IMR-90 (cell line): ENCODE results near the gene MORC2. TPM values are rescaled to one million over a fixed set of nuclear protein-coding genes. Genes with fewer than 3 reads are reported as not detected.

Experiments
- ATAC-seq: fragments of 200-7000 bp; cut with Tn5 transposase; 2 replicates; pipeline ENCODE4 v1.9.1; 2020; ENCODE audit warnings: low read depth, mild to moderate bottlenecking, moderate library complexity
- BruUV-seq: library from RNA; stranded (reverse); fragments of 400-500 nt; replicated peaks from 2 replicates; lab custom pipeline; 2021; lab: Mats Ljungman, UMichigan
- CTCF ChIA-PET: fragments of 300-600 bp; formaldehyde crosslinking; extraction: SDS; loops from one replicate; lab custom pipeline; 2021; ENCODE audit warnings: antibody characterized with exemption; lab: Yijun Ruan, JAX
- POLR2A ChIA-PET: fragments of 300-600 bp; sonication (Branson Sonifier 250); formaldehyde crosslinking; loops from one replicate; lab custom pipeline; 2022; ENCODE audit warnings: antibody characterized with exemption; ENCODE audit not compliant: unreplicated experiment; lab: Charles Lee
- DNase-seq: peaks from one replicate; pipeline ENCODE4 v3.0.0; 2013
- H2AFZ ChIP-seq: replicated peaks from 2 replicates; pipeline ENCODE3; 2013; ENCODE audit warnings: low read length, mild to moderate bottlenecking; ENCODE audit not compliant: poor library complexity
- H2AK5ac ChIP-seq: 2 replicates; pipeline ENCODE4 v1.6.1; 2013; ENCODE audit warnings: low read depth, low read length, inconsistent platforms
- H2AK9ac ChIP-seq: replicated peaks from 2 replicates; pipeline ENCODE3; 2013; ENCODE audit warnings: mild to moderate bottlenecking, low read depth, low read length, moderate library complexity; ENCODE audit not compliant: poor library complexity
- H2BK120ac ChIP-seq: 2 replicates; pipeline ENCODE4 v1.6.1; 2013; ENCODE audit warnings: low read depth, low read length, inconsistent platforms
- H2BK15ac ChIP-seq: 3 replicates; pipeline ENCODE4 v1.6.1; 2013; ENCODE audit warnings: low read depth, low read length, inconsistent platforms
- H2BK20ac ChIP-seq: 2 replicates; pipeline ENCODE4 v1.6.1; 2013; ENCODE audit warnings: low read depth, mild to moderate bottlenecking, inconsistent platforms, low read length, moderate library complexity
- H2BK5ac ChIP-seq: 2 replicates; pipeline ENCODE4 v1.6.1; 2013; ENCODE audit warnings: mild to moderate bottlenecking, low read depth, low read length, inconsistent platforms; ENCODE audit not compliant: poor library complexity, severe bottlenecking
- H3K14ac ChIP-seq: replicated peaks from 2 replicates; pipeline ENCODE4 v1.6.1; 2013; ENCODE audit warnings: low read depth, low read length, inconsistent platforms
- H3K18ac ChIP-seq: 2 replicates; pipeline ENCODE4 v1.6.1; 2013; ENCODE audit warnings: low read depth, low read length, control low read depth
- H3K23ac ChIP-seq: 2 replicates; pipeline ENCODE4 v1.6.1; 2013; ENCODE audit warnings: low read depth, low read length, inconsistent platforms
- H3K27ac ChIP-seq: 2 replicates; pipeline ENCODE4 v1.5.1; 2013; ENCODE audit warnings: mild to moderate bottlenecking, control low read depth, low read length; ENCODE audit not compliant: insufficient read depth
- H3K27me3 ChIP-seq: 2 replicates; pipeline ENCODE4 v1.6.1; 2013; ENCODE audit warnings: low read length; ENCODE audit not compliant: control insufficient read depth, insufficient read depth
- H3K36me3 ChIP-seq: 2 replicates; pipeline ENCODE4 v1.6.1; 2013; ENCODE audit warnings: low read length, mixed read lengths; ENCODE audit not compliant: control insufficient read depth, insufficient read depth
- H3K4ac ChIP-seq: 2 replicates; pipeline ENCODE4 v1.6.1; 2013; ENCODE audit warnings: low read depth, low read length, inconsistent platforms
- H3K4me1 ChIP-seq: 2 replicates; pipeline ENCODE4 v1.6.1; 2013; ENCODE audit warnings: low read length, mixed read lengths; ENCODE audit not compliant: control insufficient read depth, insufficient read depth
- H3K4me2 ChIP-seq: 2 replicates; pipeline ENCODE4 v1.6.1; 2013; ENCODE audit warnings: low read depth, mild to moderate bottlenecking, control low read depth, low read length, moderate library complexity
- H3K4me3 ChIP-seq: 2 replicates; pipeline ENCODE4 v1.5.1; 2013; ENCODE audit warnings: low read depth, mild to moderate bottlenecking, control low read depth, low read length, moderate library complexity; ENCODE audit not compliant: insufficient read depth
- H3K56ac ChIP-seq: 2 replicates; pipeline ENCODE4 v1.6.1; 2013; ENCODE audit warnings: low read length, inconsistent platforms; ENCODE audit not compliant: insufficient read depth; ENCODE audit errors: extremely low read depth
- H3K79me1 ChIP-seq, 2 experiments: 2 replicates each; pipeline ENCODE4 v1.6.1; 2013; ENCODE audit warnings: low read length in 2 of 2, inconsistent platforms in 1 of 2, low read depth in 1 of 2
- H3K9ac ChIP-seq: 2 replicates; pipeline ENCODE4 v1.6.1; 2013; ENCODE audit warnings: low read depth, low read length, control low read depth
- H3K9me1 ChIP-seq: 2 replicates; pipeline ENCODE4 v1.6.1; 2013; ENCODE audit warnings: low read length, inconsistent platforms; ENCODE audit not compliant: insufficient read depth
- H3K9me3 ChIP-seq: 2 replicates; pipeline ENCODE4 v1.6.1; 2013; ENCODE audit warnings: low read length; ENCODE audit not compliant: control insufficient read depth, insufficient read depth
- H4K20me1 ChIP-seq: 2 replicates; pipeline ENCODE4 v1.6.1; 2013; ENCODE audit warnings: low read length, inconsistent platforms; ENCODE audit not compliant: insufficient read depth
- H4K5ac ChIP-seq: 2 replicates; pipeline ENCODE4 v1.6.1; 2013; ENCODE audit warnings: mild to moderate bottlenecking, low read depth, low read length, control low read depth
- H4K8ac ChIP-seq, 2 experiments: 2 replicates each; pipeline ENCODE4 v1.6.1; 2013; ENCODE audit warnings: low read depth in 2 of 2, low read length in 2 of 2, control low read depth in 1 of 2, inconsistent platforms in 1 of 2
- H4K91ac ChIP-seq: 2 replicates; pipeline ENCODE4 v1.6.1; 2013; ENCODE audit warnings: low read depth, low read length, inconsistent platforms; ENCODE audit not compliant: insufficient read depth
- BHLHE40 ChIP-seq: fragments of 150-350 bp; IDR thresholded peaks from 2 replicates; pipeline ENCODE4 v1.6.1; 2016; ENCODE audit warnings: mild to moderate bottlenecking, low read depth, low read length
- CEBPB ChIP-seq: IDR thresholded peaks from 2 replicates; pipeline ENCODE4 v1.6.1; 2012; ENCODE audit warnings: low read depth, low read length, improper control_type of control experiment
- CHD1 ChIP-seq: IDR thresholded peaks from 2 replicates; pipeline ENCODE4 v1.6.1; 2012; ENCODE audit warnings: low read depth, low read length, improper control_type of control experiment
- FOS ChIP-seq: fragments of 150-350 bp; IDR thresholded peaks from 2 replicates; pipeline ENCODE4 v1.6.1; 2016; ENCODE audit warnings: low read depth, low read length
- MAFK ChIP-seq: IDR thresholded peaks from 2 replicates; pipeline ENCODE4 v1.6.1; 2012; ENCODE audit warnings: low read depth, low read length, improper control_type of control experiment
- MAZ ChIP-seq: IDR thresholded peaks from 2 replicates; pipeline ENCODE4 v1.6.1; 2012; ENCODE audit warnings: low read depth, mild to moderate bottlenecking, low read length, improper control_type of control experiment, moderate library complexity, borderline replicate concordance
- MXI1 ChIP-seq: IDR thresholded peaks from 2 replicates; pipeline ENCODE4 v1.6.1; 2012; ENCODE audit warnings: low read depth, mild to moderate bottlenecking, low read length, moderate library complexity, borderline replicate concordance
- NFE2L2 ChIP-seq: fragments of 150-350 bp; IDR thresholded peaks from 2 replicates; pipeline ENCODE4 v1.6.1; 2016; ENCODE audit warnings: low read depth, mild to moderate bottlenecking, low read length
- POLR2A ChIP-seq: IDR thresholded peaks from 2 replicates; pipeline ENCODE4 v1.6.1; 2012; ENCODE audit warnings: mild to moderate bottlenecking, low read depth, low read length
- RAD21 ChIP-seq: IDR thresholded peaks from 2 replicates; pipeline ENCODE4 v1.6.1; 2012; ENCODE audit warnings: low read length, improper control_type of control experiment
- RCOR1 ChIP-seq: IDR thresholded peaks from 2 replicates; pipeline ENCODE4 v1.6.1; 2012; ENCODE audit warnings: mild to moderate bottlenecking, low read length, improper control_type of control experiment; ENCODE audit not compliant: insufficient replicate concordance
- RFX5 ChIP-seq: IDR thresholded peaks from 2 replicates; pipeline ENCODE4 v1.8.0; 2012; ENCODE audit warnings: low read depth, mild to moderate bottlenecking, low read length, moderate library complexity
- SMC3 ChIP-seq: fragments of 150-350 bp; IDR thresholded peaks from 2 replicates; pipeline ENCODE4 v1.6.1; 2016; ENCODE audit warnings: low read depth, mild to moderate bottlenecking, antibody characterized with exemption, low read length, moderate library complexity
- USF2 ChIP-seq: fragments of 150-350 bp; IDR thresholded peaks from 2 replicates; pipeline ENCODE4 v1.6.1; 2017; ENCODE audit warnings: mild to moderate bottlenecking, antibody characterized with exemption, low read length, low read depth
- WGBS, 2 experiments: methylation state at CpG; one replicate each; pipeline versions ENCODE4 v1.1.5 to v1.1.7; 2013; ENCODE audit warnings: missing lambda C conversion rate in 2 of 2; ENCODE audit not compliant: insufficient read length in 1 of 2; ENCODE audit errors: extremely low coverage in 2 of 2; 5-methylcytosine and 5-hydroxymethylcytosine counted together
- dilution Hi-C: fragments of 300-500 bp; cut with HindIII; formaldehyde crosslinking; loops from one replicate; pipeline ENCODE4 v1.14.3; 2018; ENCODE audit warnings: low sequenced_read_pairs; ENCODE audit not compliant: unreplicated experiment
- in situ Hi-C: fragments of 300-500 bp; cut with MboI; formaldehyde crosslinking; loops from 3 replicates; pipeline ENCODE4 v1.14.3; 2019; ENCODE audit warnings: low sequenced_read_pairs, inconsistent platforms, mixed read lengths
- intact Hi-C: fragments of 100-400 bp; cut with micrococcal nuclease; formaldehyde crosslinking; loops from 2 replicates; pipeline ENCODE4 v1.10.0; 2022
- polyA plus RNA-seq, 3 experiments: library from polyadenylated mRNA; depleted of rRNA; stranded (reverse); fragments of >200 nt; gene quantifications; 2 replicates each; pipeline ENCODE4 v1.2.3, GENCODE V29; 2012; ENCODE audit warnings: low replicate concordance in 1 of 3
- total RNA-seq: library from RNA; depleted of rRNA; stranded (reverse); fragments of >200 nt; gene quantifications from 2 replicates; pipeline ENCODE4 v1.2.3, GENCODE V29; 2012
- TF ChIP-seq, protein P1 (sequence below): fragments of 150-350 bp; IDR thresholded peaks from 2 replicates; pipeline ENCODE4 v1.6.1; 2016; ENCODE audit warnings: low read depth, mild to moderate bottlenecking, low read length, moderate library complexity, borderline replicate concordance
- TF ChIP-seq, protein P2 (sequence below): conservative IDR thresholded peaks from 2 replicates; pipeline ENCODE4 v1.5.1; 2012; ENCODE audit warnings: mild to moderate bottlenecking, low read depth, low read length, improper control_type of control experiment

MORC2 gene
- total and polyA plus RNA-seq, 2 of the 4 experiments (the other 2 are of a cell fraction) = 15.8 to 24.7 TPM

- ChIA-PET POLR2A (no interaction called here), CTCF (interaction anchor here (1.4 kb wide), 1 partner anchor 8 kb away, joined by 3 read pairs; no protein-coding TSS in a partner anchor)
- no TSS peak for BruUV-seq
- no peaks in the 10 kb centered on the region for H3K79me1 ChIP-seq
- no peaks in the 10 kb centered on the region; the same call in 1 of the 2 replicates for H3K4me1 ChIP-seq
- H4K91ac ChIP-seq = no peak overlapping the region
- H3K23ac ChIP-seq = no peak overlapping the region
- dilution Hi-C loops (no loop called here), in situ Hi-C loops (no loop called here), intact Hi-C loops (no loop called here)
- ATAC-seq (no peak), DNase-seq (no peak)
- H3K9ac ChIP-seq = no peak overlapping the region
- H3K4me3 ChIP-seq = no peak overlapping the region
- TF ChIP-seq RCOR1 (no peak), RAD21 (no peak), SMC3 (no peak), CHD1 (no peak), POLR2A (no peak), RFX5 (no peak), CEBPB (no peak), MXI1 (no peak), NFE2L2 (no peak), MAZ (no peak), FOS (no peak), BHLHE40 (no peak), USF2 (no peak), MAFK (no peak)
- TF ChIP-seq, protein P1, sequence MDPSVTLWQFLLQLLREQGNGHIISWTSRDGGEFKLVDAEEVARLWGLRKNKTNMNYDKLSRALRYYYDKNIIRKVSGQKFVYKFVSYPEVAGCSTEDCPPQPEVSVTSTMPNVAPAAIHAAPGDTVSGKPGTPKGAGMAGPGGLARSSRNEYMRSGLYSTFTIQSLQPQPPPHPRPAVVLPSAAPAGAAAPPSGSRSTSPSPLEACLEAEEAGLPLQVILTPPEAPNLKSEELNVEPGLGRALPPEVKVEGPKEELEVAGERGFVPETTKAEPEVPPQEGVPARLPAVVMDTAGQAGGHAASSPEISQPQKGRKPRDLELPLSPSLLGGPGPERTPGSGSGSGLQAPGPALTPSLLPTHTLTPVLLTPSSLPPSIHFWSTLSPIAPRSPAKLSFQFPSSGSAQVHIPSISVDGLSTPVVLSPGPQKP = no peak
- TF ChIP-seq, protein P2, sequence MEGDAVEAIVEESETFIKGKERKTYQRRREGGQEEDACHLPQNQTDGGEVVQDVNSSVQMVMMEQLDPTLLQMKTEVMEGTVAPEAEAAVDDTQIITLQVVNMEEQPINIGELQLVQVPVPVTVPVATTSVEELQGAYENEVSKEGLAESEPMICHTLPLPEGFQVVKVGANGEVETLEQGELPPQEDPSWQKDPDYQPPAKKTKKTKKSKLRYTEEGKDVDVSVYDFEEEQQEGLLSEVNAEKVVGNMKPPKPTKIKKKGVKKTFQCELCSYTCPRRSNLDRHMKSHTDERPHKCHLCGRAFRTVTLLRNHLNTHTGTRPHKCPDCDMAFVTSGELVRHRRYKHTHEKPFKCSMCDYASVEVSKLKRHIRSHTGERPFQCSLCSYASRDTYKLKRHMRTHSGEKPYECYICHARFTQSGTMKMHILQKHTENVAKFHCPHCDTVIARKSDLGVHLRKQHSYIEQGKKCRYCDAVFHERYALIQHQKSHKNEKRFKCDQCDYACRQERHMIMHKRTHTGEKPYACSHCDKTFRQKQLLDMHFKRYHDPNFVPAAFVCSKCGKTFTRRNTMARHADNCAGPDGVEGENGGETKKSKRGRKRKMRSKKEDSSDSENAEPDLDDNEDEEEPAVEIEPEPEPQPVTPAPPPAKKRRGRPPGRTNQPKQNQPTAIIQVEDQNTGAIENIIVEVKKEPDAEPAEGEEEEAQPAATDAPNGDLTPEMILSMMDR = no peak
- H3K56ac ChIP-seq = no peak overlapping the region
- no peak overlapping the region for H3K18ac ChIP-seq
- H3K4me2 ChIP-seq = no peak overlapping the region
- H3K4ac ChIP-seq = no peak overlapping the region
- no peak overlapping the region for H2BK15ac ChIP-seq
- H2AK9ac ChIP-seq = no peak overlapping the region
- H3K36me3 ChIP-seq = no peaks in the 10 kb centered on the region
- no peak overlapping the region for H2AK5ac ChIP-seq
- no peak overlapping the region for H4K5ac ChIP-seq
- WGBS, 2 experiments = no CpG with 5 or more reads among the region's 6 CpGs
- H3K9me3 ChIP-seq = no peaks in the 10 kb centered on the region
- no peaks in the 10 kb centered on the region for H3K9me1 ChIP-seq
- no peak overlapping the region for H3K27ac ChIP-seq
- H2AFZ ChIP-seq = no peak overlapping the region
- no peak overlapping the region for H2BK120ac ChIP-seq
- no peak overlapping the region for H3K14ac ChIP-seq
- no peak overlapping the region for H2BK20ac ChIP-seq
- no peak overlapping the region for H2BK5ac ChIP-seq
- no peak overlapping the region for H4K8ac ChIP-seq
- H4K20me1 ChIP-seq = no peaks in the 10 kb centered on the region
- H3K27me3 ChIP-seq = no peaks in the 10 kb centered on the region; the same call in 1 of the 2 replicates
Observed at GRCh38 chr22:30882184-30882717, 86.3 kb downstream of the MORC2 start.
